K562 (cell line): ENCODE measurements around the gene LCE2D. TPM values are rescaled to one million over a fixed set of nuclear protein-coding genes. Genes with fewer than 3 reads are reported as not detected.

Source experiments
- ATAC-seq: fragments of 200-7000 bp; cut with Tn5 transposase; 3 replicates; pipeline ENCODE4 v1.9.1; 2020; ENCODE audit warnings: moderate library complexity
- BruUV-seq: library from RNA; stranded (reverse); fragments of 400-500 nt; replicated peaks from 2 replicates; lab custom pipeline; 2021; lab: Mats Ljungman, UMichigan
- CTCF ChIA-PET: fragments of 300-600 bp; formaldehyde crosslinking; extraction: SDS; loops from one replicate; lab custom pipeline; 2021; ENCODE audit warnings: low intra/inter-chr PET ratio; lab: Yijun Ruan, JAX
- POLR2A ChIA-PET: fragments of 300-600, 350-650 bp; sonication (Branson Sonifier 250); formaldehyde crosslinking; extraction: SDS; loops from one replicate; lab custom pipeline; 2021; ENCODE audit warnings: antibody characterized with exemption, inconsistent platforms; lab: Yijun Ruan, JAX
- DNase-seq, 4 experiments: peaks; one replicate each; pipeline versions ENCODE4 v3.0.0 to v3.0.0-alpha.2; 2011 to 2018; ENCODE audit warnings: low spot score in 3 of 4, mixed read lengths in 3 of 4; ENCODE audit errors: extremely low read depth in 1 of 4
- FAIRE-seq: peaks from 2 replicates; lab custom pipeline; 2011; peaks lifted over from hg19 to GRCh38; lab: Jason Lieb, UNC
- H2AFZ ChIP-seq: 2 replicates; pipeline ENCODE4 v1.6.0; 2011; ENCODE audit warnings: low read depth, low read length, control low read depth, inconsistent platforms
- H3K27ac ChIP-seq: fragments of 200-600 bp; 3 replicates; pipeline ENCODE4 v1.8.0; 2011; ENCODE audit warnings: low read depth, mild to moderate bottlenecking, control low read depth, inconsistent platforms, low read length, moderate library complexity, mixed read lengths; ENCODE audit errors: extremely low read depth
- H3K27me3 ChIP-seq, 2 experiments: fragments of 300-600 bp in 1 of 2; 2 replicates in 1 of 2; 3 replicates in 1 of 2; pipeline versions ENCODE4 v1.6.0 to v1.8.0; 2011; ENCODE audit warnings: inconsistent platforms in 2 of 2, low read length in 2 of 2, mild to moderate bottlenecking in 1 of 2, mixed read lengths in 1 of 2, moderate library complexity in 1 of 2; ENCODE audit not compliant: control insufficient read depth in 2 of 2, insufficient read depth in 2 of 2
- H3K36me3 ChIP-seq: fragments of 300-600 bp; 3 replicates; pipeline ENCODE4 v1.8.0; 2011; ENCODE audit warnings: mild to moderate bottlenecking, low read length, inconsistent platforms; ENCODE audit not compliant: control insufficient read depth, insufficient read depth
- H3K4me1 ChIP-seq, 2 experiments: fragments of 200-600 bp in 1 of 2; replicated peaks in 1 of 2; 2 replicates in 1 of 2; 3 replicates in 1 of 2; pipeline versions ENCODE4 v1.5.1 to v1.8.0; 2011; ENCODE audit warnings: inconsistent platforms in 2 of 2, low read length in 2 of 2, mild to moderate bottlenecking in 1 of 2, mixed read lengths in 1 of 2, moderate library complexity in 1 of 2; ENCODE audit not compliant: control insufficient read depth in 2 of 2, insufficient read depth in 2 of 2
- H3K4me2 ChIP-seq: 2 replicates; pipeline ENCODE4 v1.6.1; 2011; ENCODE audit warnings: low read length, control low read depth, inconsistent platforms, mixed read lengths; ENCODE audit not compliant: insufficient read depth
- H3K4me3 ChIP-seq: fragments of 200-600 bp; sonication (generic), shearing (Covaris generic); 2 replicates; pipeline ENCODE4 v1.5.1; 2016; ENCODE audit warnings: control low read depth, inconsistent platforms
- H3K79me2 ChIP-seq: fragments of 200-600 bp; 3 replicates; pipeline ENCODE4 v1.8.0; 2011; ENCODE audit warnings: low read length, inconsistent platforms; ENCODE audit not compliant: control insufficient read depth, insufficient read depth
- H3K9ac ChIP-seq, 2 experiments: 2 replicates each; pipeline versions ENCODE4 v1.6.0 to v1.6.1; 2011; ENCODE audit warnings: low read depth in 2 of 2, low read length in 2 of 2, control low read depth in 1 of 2, inconsistent platforms in 1 of 2, mild to moderate bottlenecking in 1 of 2, mixed read lengths in 1 of 2; ENCODE audit not compliant: insufficient read depth in 1 of 2
- H3K9me1 ChIP-seq: one replicate; pipeline ENCODE4 v1.6.0; 2011; ENCODE audit warnings: inconsistent platforms, mild to moderate bottlenecking, low read length, moderate library complexity; ENCODE audit not compliant: control insufficient read depth, insufficient read depth
- H3K9me3 ChIP-seq: replicated peaks from 2 replicates; pipeline ENCODE4 v1.5.1; 2011; ENCODE audit warnings: low read depth, low read length, inconsistent platforms; ENCODE audit not compliant: control insufficient read depth, insufficient read depth
- H4K20me1 ChIP-seq: replicated peaks from 2 replicates; pipeline ENCODE4 v1.6.1; 2011; ENCODE audit warnings: low read length, inconsistent platforms, mixed read lengths; ENCODE audit not compliant: control insufficient read depth, insufficient read depth
- ESRRB ChIP-seq: fragments of 250-450 bp; sonication (Bioruptor Pico); IDR thresholded peaks from 2 replicates; pipeline ENCODE4 v1.5.0; 2020; ENCODE audit warnings: mild to moderate bottlenecking, moderate library complexity, borderline replicate concordance
- PHB2 ChIP-seq: fragments of 450-650 bp; IDR thresholded peaks from 2 replicates; pipeline ENCODE4 v1.6.1; 2017; ENCODE audit warnings: low read depth
- REST ChIP-seq, 2 experiments: fragments of 450-650 bp; formaldehyde crosslinking in 1 of 2; IDR thresholded peaks; 2 replicates each; pipeline versions ENCODE4 v1.4.0 to v1.6.1; 2014 to 2020; ENCODE audit warnings: mild to moderate bottlenecking in 2 of 2, borderline replicate concordance in 1 of 2, low read depth in 1 of 2
- RFX7 ChIP-seq: fragments of 250-450 bp; sonication (Bioruptor Pico); IDR thresholded peaks from 2 replicates; pipeline ENCODE4 v1.5.1; 2021; ENCODE audit warnings: mild to moderate bottlenecking
- RNF2 ChIP-seq: sonication (generic); IDR thresholded peaks from 2 replicates; pipeline ENCODE4 v1.6.1; 2016
- SMC3 ChIP-seq: conservative IDR thresholded peaks from 2 replicates; pipeline ENCODE4 v1.6.1; 2011; ENCODE audit warnings: low read depth, low read length, improper control_type of control experiment; ENCODE audit not compliant: insufficient read depth
- ZBTB26 ChIP-seq: fragments of 450-650 bp; formaldehyde crosslinking; IDR thresholded peaks from 2 replicates; pipeline ENCODE4 v1.4.0; 2022; ENCODE audit warnings: missing genetic modification characterization
- ZNF24 ChIP-seq: fragments of 450-650 bp; IDR thresholded peaks from 2 replicates; pipeline ENCODE4 v1.6.1; 2016
- ZNF512 ChIP-seq: IDR thresholded peaks from 2 replicates; pipeline ENCODE4 v1.6.1; 2016; ENCODE audit warnings: missing genetic modification characterization, missing compliant biosample characterization
- WGBS: fragments of 100-300 bp; shearing (Covaris generic); methylation state at CpG from one replicate; pipeline ENCODE4 v1.1.6; 2016; ENCODE audit warnings: low coverage, mixed read lengths; ENCODE audit not compliant: insufficient coverage; ENCODE audit errors: missing lambda C conversion rate; 5-methylcytosine and 5-hydroxymethylcytosine counted together
- in situ Hi-C: fragments of 300-500 bp; cut with MboI; formaldehyde crosslinking; loops from 4 replicates; pipeline ENCODE4 v1.15.0; 2018; ENCODE audit warnings: inconsistent platforms, mixed read lengths
- intact Hi-C: fragments of 100-400 bp; cut with micrococcal nuclease; formaldehyde crosslinking; loops from 2 replicates; pipeline ENCODE4 v1.14.2; 2022
- polyA plus RNA-seq, 8 experiments: library from polyadenylated mRNA; depleted of rRNA in 4 of 8; stranded (reverse) in 5 of 8; unstranded in 3 of 8; fragments of >200 nt; fragmentation: Nextera tagmentation in 2 of 8; fragmentation: Illumina TruSeq in 1 of 8; extraction: Ambion mirVana in 2 of 8; extraction: Trizol in 1 of 8; gene quantifications; 2 replicates each; pipeline versions ENCODE4 v1.2.1 to v1.2.3, GENCODE V29; 2011 to 2014; ENCODE audit warnings: inconsistent platforms in 1 of 8, missing spikeins in 1 of 8
- total RNA-seq, 7 experiments: library from RNA; depleted of rRNA in 6 of 7; stranded (reverse); fragments of >200 nt in 6 of 7; fragmentation: Illumina TruSeq in 2 of 7; extraction: Trizol in 2 of 7; gene quantifications; 2 replicates each; pipeline versions ENCODE4 v1.2.1 to v1.2.3, GENCODE V29; 2011 to 2021; ENCODE audit warnings: low replicate concordance in 1 of 7

Gene LCE2D
- total and polyA plus RNA-seq, 9 of the 15 experiments (the other 6 are each of a cell fraction or from before 2014, with no cell fraction given) = not detected

- no peak for TF ChIP-seq ZBTB26
- no peak for TF ChIP-seq PHB2
- no peak for TF ChIP-seq RFX7
- TF ChIP-seq RNF2 = no peak
Measured at GRCh38 chr1:152646656-152647055, 16.5 kb upstream of the LCE2D start (continued).

- intact Hi-C loops = loop anchor here (1.0 to 10.0 kb wide), 4 partner anchors 91 to 568 kb away; no protein-coding TSS in a partner anchor
- no TSS peak for BruUV-seq
- peak; percentile 91 for TF ChIP-seq ZNF512 (tag)
- peak; percentile 50 for TF ChIP-seq SMC3
- no peak for TF ChIP-seq ZNF24
- no peak for TF ChIP-seq ESRRB (CRISPR knock-in tag)
- TF ChIP-seq REST (IDR thresholded peaks at IDR 0.05; ENCODE audit: borderline replicate concordance) = 0 out of 2 replicates have a peak, but pooled peaks have one; percentile 7
- no peak for TF ChIP-seq REST (CRISPR knock-in tag; IDR thresholded peaks at IDR 0.05; ENCODE audit: low read depth)
Measured at GRCh38 chr1:152654110-152654509, 9.1 kb upstream of the LCE2D start.

More at GRCh38 chr1:152654110-152654509, 9.1 kb upstream of the LCE2D start:
- peak; percentile 65 to 75 (median 70) for DNase-seq
- in situ Hi-C loops = loop anchor here (10.0 kb wide), 1 partner anchor 571 kb away; no protein-coding TSS in a partner anchor
- ATAC-seq = peak; percentile 94
- ChIA-PET POLR2A (interaction anchor here (0.6 kb wide), 2 partner anchors 54 to 216 kb away, joined by 3 read pairs; partner anchors contain the start of gene LCE4A), CTCF (interaction anchor here (0.6 to 1.1 kb wide), 5 partner anchors 129 to 566 kb away, joined by 3 to 8 read pairs (median 3); no protein-coding TSS in a partner anchor)
- H4K20me1 ChIP-seq = no peaks in the 10 kb centered on the region
- H3K4me3 ChIP-seq = no peak overlapping the region
- H3K27me3 ChIP-seq = no peaks in the 10 kb centered on the region
- H2AFZ ChIP-seq = no peak overlapping the region
- H3K79me2 ChIP-seq = no peaks in the 10 kb centered on the region
- H3K9me3 ChIP-seq = no peaks in the 10 kb centered on the region
- 1% methylated on average over 9 of the region's 10 CpGs for WGBS
- no peak overlapping the region for H3K4me2 ChIP-seq
- no peaks in the 10 kb centered on the region for H3K36me3 ChIP-seq
- peaks cover 3% of the 10 kb centered on the region for H3K9me1 ChIP-seq
- no peaks in the 10 kb centered on the region for H3K4me1 ChIP-seq
- no peak overlapping the region for H3K9ac ChIP-seq
- no peak overlapping the region for H3K27ac ChIP-seq
- peak; percentile 89 for FAIRE-seq
